CD4-positive, CD25-positive, alpha-beta regulatory T cell (primary cell): ENCODE measurements around the gene CLGN. TPM values are rescaled to one million over a fixed set of nuclear protein-coding genes. Genes with fewer than 3 reads are reported as not detected.

ENCODE experiments used
- ATAC-seq, 2 donors: fragments of 150-1000 bp; cut with Tn5 transposase; one replicate each; pipeline ENCODE4 v1.10.0; 2021; ENCODE audit warnings: low read depth in 2 of 2, moderate number of reproducible peaks in 2 of 2, moderate library complexity in 1 of 2
- DNase-seq, 3 donors: peaks; one replicate each; pipeline versions ENCODE4 v3.0.0 to v3.0.0-alpha.2; 2012 to 2022; ENCODE audit warnings: mixed read lengths in 1 of 3
- H3K27ac ChIP-seq: one replicate; pipeline ENCODE4 v1.7.0; 2013; ENCODE audit warnings: mild to moderate bottlenecking, low read length; ENCODE audit not compliant: insufficient read depth, poor library complexity, severe bottlenecking
- H3K27me3 ChIP-seq: one replicate; pipeline ENCODE4 v1.7.0; 2013; ENCODE audit warnings: low read length; ENCODE audit not compliant: control insufficient read depth, insufficient read depth
- H3K36me3 ChIP-seq: one replicate; pipeline ENCODE4 v1.7.0; 2013; ENCODE audit warnings: mild to moderate bottlenecking, low read length, moderate library complexity; ENCODE audit not compliant: control insufficient read depth, insufficient read depth
- H3K4me1 ChIP-seq: 2 replicates; pipeline ENCODE4 v1.7.0; 2013; ENCODE audit warnings: mild to moderate bottlenecking, low read length; ENCODE audit not compliant: insufficient read depth, control insufficient read depth, poor library complexity, severe bottlenecking
- H3K4me3 ChIP-seq: one replicate; pipeline ENCODE4 v1.7.0; 2013; ENCODE audit warnings: low read depth, mild to moderate bottlenecking, low read length, moderate library complexity
- H3K9me3 ChIP-seq, 2 experiments: 1 replicate in 1 of 2; 2 replicates in 1 of 2; pipeline ENCODE4 v1.7.0; 2013; ENCODE audit warnings: low read length in 2 of 2, mild to moderate bottlenecking in 1 of 2, moderate library complexity in 1 of 2; ENCODE audit not compliant: control insufficient read depth in 2 of 2
- H3K27ac Mint-ChIP-seq, 3 donors: one replicate each; pipeline ENCODE4 v1.8.0; 2020 to 2022; ENCODE audit warnings: mild to moderate bottlenecking in 3 of 3, mixed read lengths in 3 of 3, moderate library complexity in 2 of 3
- H3K27me3 Mint-ChIP-seq: one replicate; pipeline ENCODE4 v1.8.0; 2022; ENCODE audit warnings: mild to moderate bottlenecking, mixed read lengths
- H3K36me3 Mint-ChIP-seq: one replicate; pipeline ENCODE4 v1.8.0; 2020; ENCODE audit warnings: mixed read lengths
- H3K4me1 Mint-ChIP-seq, 4 donors: one replicate each; pipeline ENCODE4 v1.8.0; 2020 to 2022; ENCODE audit warnings: mixed read lengths in 4 of 4, mild to moderate bottlenecking in 1 of 4
- H3K4me3 Mint-ChIP-seq, 4 donors: one replicate each; pipeline ENCODE4 v1.8.0; 2020 to 2022; ENCODE audit warnings: mild to moderate bottlenecking in 4 of 4, mixed read lengths in 4 of 4, moderate library complexity in 3 of 4
- H3K9me3 Mint-ChIP-seq, 7 donors: one replicate each; pipeline ENCODE4 v1.8.0; 2020 to 2022; ENCODE audit warnings: mixed read lengths in 7 of 7, mild to moderate bottlenecking in 3 of 7, moderate library complexity in 2 of 7
- polyA plus RNA-seq, 4 donors: library from polyadenylated mRNA; unstranded; fragments of 300-500 nt; fragmentation: Illumina TruSeq; gene quantifications; one replicate each; pipeline ENCODE4 v1.2.3, GENCODE V29; 2021
- total RNA-seq: library from RNA; stranded (reverse); gene quantifications from one replicate; pipeline ENCODE4 v1.2.3, GENCODE V29; 2022

The CLGN gene
- total RNA-seq (not detected), polyA plus RNA-seq (not detected)

DNA sequence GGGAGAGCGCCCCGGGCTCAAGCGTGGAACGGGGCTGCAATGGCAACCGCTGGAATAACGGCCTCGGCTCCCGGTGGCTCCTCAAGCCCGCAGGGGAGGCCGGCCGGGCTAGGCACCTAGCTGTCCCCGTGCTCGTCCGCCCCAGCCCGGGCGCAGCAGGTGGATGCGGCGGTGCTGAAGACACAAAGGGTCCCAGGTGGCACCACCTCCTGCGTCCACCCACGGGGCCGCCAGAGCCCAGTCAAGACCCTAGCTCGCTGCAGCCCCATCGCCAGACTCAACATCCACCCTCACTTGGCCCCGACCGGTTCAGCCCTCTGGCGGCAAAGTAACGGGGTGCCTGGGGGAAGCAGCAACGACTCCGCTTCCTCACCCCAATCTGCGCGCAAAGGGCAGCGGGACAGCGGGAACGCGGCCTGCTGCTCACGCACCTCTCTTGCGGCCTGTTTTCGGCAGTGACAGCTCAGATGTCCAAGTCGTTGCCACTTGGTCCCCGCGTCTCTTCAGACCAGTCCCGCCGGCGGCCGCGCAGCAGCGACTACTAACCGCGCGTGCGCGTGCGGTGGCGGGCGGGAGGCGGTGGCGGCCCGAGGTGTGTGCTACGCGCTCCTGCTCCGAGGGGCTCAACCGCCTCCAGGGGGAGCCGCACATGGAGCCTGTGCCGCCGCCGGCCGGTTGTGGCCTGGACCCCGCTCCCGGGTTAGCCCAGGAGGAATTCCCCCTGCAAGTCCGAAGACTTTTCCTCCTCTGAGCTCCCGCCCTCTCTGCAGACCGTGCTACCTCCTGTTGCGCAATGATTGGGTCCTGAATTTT is at the start of gene CLGN:
Gene CLGN (minus strand): TSS at position 543 of the 813 bp plus-strand sequence. CDS start 14,570 bp downstream, outside the sequence.
- DNase-seq, result peak in 2 of 3 donors; percentile 18 to 51
- ATAC-seq, result peak; percentile 55 to 58
- no peaks in the 10 kb centered on the region for H3K9me3 ChIP-seq
- peaks cover 20% of the 10 kb centered on the region for H3K27me3 ChIP-seq
- Mint-ChIP-seq H3K27ac (no peak within 1 kb of the TSS), H3K27me3 (peaks cover 69% of the 10 kb centered on the region), H3K9me3 (peaks cover 0 to 3% (median 0%) of the 10 kb centered on the region in 7 donors), H3K36me3 (no peaks in the 10 kb centered on the region), H3K4me1 (peaks cover 0 to 8% (median 2%) of the 10 kb centered on the region in 4 donors), H3K4me3 (peak within 1 kb of the TSS in 3 of 4 donors; percentile 72 to 77 (median 77))
- H3K27ac ChIP-seq, result no peak within 1 kb of the TSS
- H3K4me1 ChIP-seq, result peaks cover 12% of the 10 kb centered on the region
- H3K36me3 ChIP-seq, result no peaks in the 10 kb centered on the region
- no peak within 1 kb of the TSS for H3K4me3 ChIP-seq

DNA sequence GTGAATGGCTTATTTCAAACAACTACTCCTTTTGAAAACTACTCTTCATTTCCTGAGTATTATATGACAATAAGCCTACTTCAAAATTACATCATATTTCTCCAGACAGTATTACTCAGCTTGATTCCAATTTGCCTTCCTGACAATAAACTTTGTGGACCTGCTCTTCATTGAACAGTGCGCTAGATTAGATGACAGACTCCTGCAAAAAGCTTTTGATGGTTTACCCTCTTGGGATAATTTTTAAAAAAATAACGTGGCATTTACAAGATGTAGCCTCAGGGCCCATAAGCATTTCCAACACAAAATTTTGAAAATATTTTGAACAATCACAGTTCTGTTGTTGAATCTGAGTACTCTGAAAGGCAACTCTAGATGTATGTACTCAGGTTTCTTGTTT is 44.7 kb upstream of the CLGN start:
- no peaks in the 10 kb centered on the region for H3K4me1 ChIP-seq
- Mint-ChIP-seq H3K27ac (no peak overlapping the region), H3K36me3 (no peaks in the 10 kb centered on the region), H3K4me1 (no peaks in the 10 kb centered on the region), H3K27me3 (peaks cover 20% of the 10 kb centered on the region), H3K4me3 (no peak overlapping the region), H3K9me3 (peaks cover 0 to 2% (median 0%) of the 10 kb centered on the region in 7 donors)
- no peaks in the 10 kb centered on the region for H3K9me3 ChIP-seq
- ATAC-seq, result no peak
- H3K27ac ChIP-seq, result no peak overlapping the region
- no peaks in the 10 kb centered on the region for H3K36me3 ChIP-seq
- H3K4me3 ChIP-seq, result no peak overlapping the region
- peaks cover 8% of the 10 kb centered on the region for H3K27me3 ChIP-seq
- no peak for DNase-seq

GRCh38 chr4:140469791-140470733 is 42.6 kb upstream of the CLGN start:
- Mint-ChIP-seq H3K27ac (no peak overlapping the region), H3K4me1 (no peaks in the 10 kb centered on the region), H3K27me3 (peaks cover 8% of the 10 kb centered on the region), H3K9me3 (peaks cover 0 to 2% (median 0%) of the 10 kb centered on the region in 7 donors), H3K36me3 (no peaks in the 10 kb centered on the region), H3K4me3 (peak overlapping the region in 1 of 4 donors; percentile 21)
- no peak for DNase-seq
- H3K27ac ChIP-seq, result no peak overlapping the region
- H3K27me3 ChIP-seq, result peaks cover 7% of the 10 kb centered on the region
- no peak for ATAC-seq
- no peak overlapping the region for H3K4me3 ChIP-seq
- no peaks in the 10 kb centered on the region for H3K4me1 ChIP-seq
- H3K36me3 ChIP-seq, result no peaks in the 10 kb centered on the region
- H3K9me3 ChIP-seq, result no peaks in the 10 kb centered on the region

DNA sequence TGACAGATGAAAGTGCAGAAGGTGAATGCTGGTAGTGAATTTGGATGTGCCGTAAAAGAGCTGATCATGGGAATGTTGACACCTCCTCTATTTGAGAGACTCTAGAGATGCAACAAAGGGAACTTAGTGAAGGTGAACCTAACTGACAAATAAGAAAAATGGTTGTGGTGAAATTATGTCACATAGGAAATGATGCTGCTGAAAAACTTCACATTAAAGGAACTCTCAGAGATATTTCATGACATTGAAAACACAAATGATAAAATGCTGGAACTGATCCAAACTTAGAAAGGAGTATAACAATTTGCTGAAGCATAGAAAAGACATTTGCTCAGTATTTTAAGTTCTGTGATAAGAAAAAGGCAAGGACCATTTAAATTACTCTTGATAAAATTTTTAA is 38.7 kb upstream of the CLGN start:
- Mint-ChIP-seq H3K9me3 (peaks cover 0 to 3% (median 0%) of the 10 kb centered on the region in 7 donors), H3K36me3 (no peaks in the 10 kb centered on the region), H3K4me3 (no peak overlapping the region), H3K27ac (no peak overlapping the region), H3K4me1 (no peaks in the 10 kb centered on the region), H3K27me3 (peaks cover 12% of the 10 kb centered on the region)
- Histone ChIP-seq H3K27me3 (peaks cover 5% of the 10 kb centered on the region), H3K4me3 (no peak overlapping the region), H3K36me3 (no peaks in the 10 kb centered on the region), H3K9me3 (no peaks in the 10 kb centered on the region), H3K4me1 (no peaks in the 10 kb centered on the region), H3K27ac (no peak overlapping the region)
- no peak for DNase-seq
- no peak for ATAC-seq

DNA sequence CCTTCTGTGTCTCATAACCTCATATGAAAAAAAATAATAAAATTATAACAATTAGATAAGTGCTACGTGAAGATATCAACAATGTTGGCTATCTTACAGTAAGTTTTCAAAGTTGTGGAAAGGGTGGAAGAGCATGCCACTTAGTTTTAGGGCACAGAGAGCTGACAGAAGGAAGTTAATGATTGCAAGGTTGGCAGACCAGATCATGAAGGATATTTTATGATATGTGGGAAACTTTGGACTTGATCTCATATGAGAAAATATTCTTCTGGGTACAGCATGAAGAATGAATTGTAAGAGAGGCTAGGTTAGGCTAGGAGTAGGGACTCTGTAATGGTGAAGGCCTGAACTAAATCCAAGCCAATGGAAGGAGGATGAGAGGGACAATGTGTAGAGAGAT is 36.2 kb upstream of the CLGN start:
- Histone ChIP-seq H3K4me3 (no peak overlapping the region), H3K4me1 (no peaks in the 10 kb centered on the region), H3K27me3 (peaks cover 5% of the 10 kb centered on the region), H3K27ac (no peak overlapping the region), H3K9me3 (no peaks in the 10 kb centered on the region), H3K36me3 (no peaks in the 10 kb centered on the region)
- no peaks in the 10 kb centered on the region for H3K4me1 Mint-ChIP-seq
- H3K36me3 Mint-ChIP-seq, result no peaks in the 10 kb centered on the region
- no peak for ATAC-seq
- peaks cover 0 to 4% (median 0%) of the 10 kb centered on the region in 7 donors for H3K9me3 Mint-ChIP-seq
- H3K27me3 Mint-ChIP-seq, result peaks cover 20% of the 10 kb centered on the region
- H3K27ac Mint-ChIP-seq, result no peak overlapping the region
- H3K4me3 Mint-ChIP-seq, result no peak overlapping the region
- DNase-seq, result no peak

DNA sequence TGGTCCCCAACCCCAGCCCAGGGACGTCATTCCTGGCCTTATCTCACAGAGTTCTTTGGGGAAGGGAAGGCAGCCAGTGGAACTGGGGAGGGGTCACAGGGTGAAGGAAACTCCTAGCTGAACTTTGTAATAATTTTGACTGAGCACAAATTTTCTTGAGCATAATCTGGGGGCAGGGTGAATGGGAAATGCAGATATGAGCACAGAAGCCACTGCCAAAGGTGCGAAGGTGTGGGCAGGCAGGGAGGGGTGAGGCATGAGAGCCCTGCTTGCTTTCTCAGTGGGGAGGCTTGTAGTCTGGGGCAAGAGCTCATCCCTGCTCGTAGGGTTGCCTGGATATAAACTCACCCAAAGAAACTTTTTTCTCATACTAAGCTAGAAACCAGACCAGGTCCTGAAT is 35.7 kb upstream of the CLGN start:
- Histone ChIP-seq H3K36me3 (no peaks in the 10 kb centered on the region), H3K9me3 (no peaks in the 10 kb centered on the region), H3K27me3 (peaks cover 6% of the 10 kb centered on the region), H3K27ac (no peak overlapping the region), H3K4me3 (no peak overlapping the region), H3K4me1 (no peaks in the 10 kb centered on the region)
- H3K9me3 Mint-ChIP-seq, result peaks cover 0 to 4% (median 0%) of the 10 kb centered on the region in 7 donors
- no peak overlapping the region for H3K4me3 Mint-ChIP-seq
- no peaks in the 10 kb centered on the region for H3K36me3 Mint-ChIP-seq
- ATAC-seq (no peak), DNase-seq (no peak)
- H3K27ac Mint-ChIP-seq, result no peak overlapping the region
- H3K4me1 Mint-ChIP-seq, result no peaks in the 10 kb centered on the region
- H3K27me3 Mint-ChIP-seq, result peaks cover 20% of the 10 kb centered on the region

GRCh38 chr4:140450352-140450751 is 22.9 kb upstream of the CLGN start:
- DNase-seq (no peak), ATAC-seq (no peak)
- peaks cover 46% of the 10 kb centered on the region for H3K27me3 Mint-ChIP-seq

More at GRCh38 chr4:140450352-140450751, 22.9 kb upstream of the CLGN start:
- no peak overlapping the region for H3K4me3 ChIP-seq
- no peaks in the 10 kb centered on the region for H3K4me1 ChIP-seq
- Mint-ChIP-seq H3K4me3 (no peak overlapping the region), H3K27ac (no peak overlapping the region), H3K36me3 (no peaks in the 10 kb centered on the region), H3K9me3 (peaks cover 0 to 2% (median 0%) of the 10 kb centered on the region in 7 donors), H3K4me1 (no peaks in the 10 kb centered on the region)
- peaks cover 7% of the 10 kb centered on the region for H3K27me3 ChIP-seq
- no peaks in the 10 kb centered on the region for H3K36me3 ChIP-seq
- no peak overlapping the region for H3K27ac ChIP-seq
- no peaks in the 10 kb centered on the region for H3K9me3 ChIP-seq
